GM10248 (cell line): ENCODE results near the gene ATP2B2.

Experiments
- CTCF ChIA-PET: fragments of 300-600 bp; sonication (Branson Sonifier 250); formaldehyde crosslinking; extraction: SDS; loops from one replicate; lab custom pipeline; 2021; ENCODE audit warnings: antibody characterized with exemption; lab: Yijun Ruan, JAX
- POLR2A ChIA-PET: fragments of 350-650 bp; sonication (Branson Sonifier 250); formaldehyde crosslinking; extraction: SDS; loops from one replicate; lab custom pipeline; 2020; ENCODE audit warnings: antibody characterized with exemption; lab: Yijun Ruan, JAX
- DNase-seq: peaks from one replicate; pipeline ENCODE4 v3.0.0; 2012; ENCODE audit errors: extremely low spot score
- TF ChIP-seq, protein P1 (sequence below): IDR thresholded peaks from 2 replicates; pipeline ENCODE4 v1.5.1; 2012; ENCODE audit warnings: mild to moderate bottlenecking, low read depth; ENCODE audit errors: extremely low read depth, missing control alignments, control extremely low read depth

ATP2B2 gene

DNA sequence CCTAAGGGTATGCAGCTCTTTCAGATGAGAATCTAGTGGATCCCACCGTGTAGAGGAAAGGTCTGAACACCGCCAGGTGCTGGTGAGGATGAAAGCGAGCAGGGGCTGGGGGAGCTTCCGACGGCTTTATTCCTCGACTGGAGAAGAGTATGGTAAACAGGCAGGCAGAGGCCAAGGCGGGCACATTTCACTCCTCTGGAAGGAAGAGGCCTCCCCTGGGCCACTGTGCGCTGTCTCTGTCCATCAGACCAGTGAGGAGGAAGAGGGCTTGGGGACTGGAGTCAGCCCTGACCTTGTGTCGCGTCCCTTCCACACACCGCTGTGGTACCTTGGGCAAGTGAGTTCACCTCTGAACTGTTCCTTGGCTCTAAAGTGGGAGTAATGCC, 216.8 kb downstream of the ATP2B2 start:
- TF ChIP-seq, protein P1, sequence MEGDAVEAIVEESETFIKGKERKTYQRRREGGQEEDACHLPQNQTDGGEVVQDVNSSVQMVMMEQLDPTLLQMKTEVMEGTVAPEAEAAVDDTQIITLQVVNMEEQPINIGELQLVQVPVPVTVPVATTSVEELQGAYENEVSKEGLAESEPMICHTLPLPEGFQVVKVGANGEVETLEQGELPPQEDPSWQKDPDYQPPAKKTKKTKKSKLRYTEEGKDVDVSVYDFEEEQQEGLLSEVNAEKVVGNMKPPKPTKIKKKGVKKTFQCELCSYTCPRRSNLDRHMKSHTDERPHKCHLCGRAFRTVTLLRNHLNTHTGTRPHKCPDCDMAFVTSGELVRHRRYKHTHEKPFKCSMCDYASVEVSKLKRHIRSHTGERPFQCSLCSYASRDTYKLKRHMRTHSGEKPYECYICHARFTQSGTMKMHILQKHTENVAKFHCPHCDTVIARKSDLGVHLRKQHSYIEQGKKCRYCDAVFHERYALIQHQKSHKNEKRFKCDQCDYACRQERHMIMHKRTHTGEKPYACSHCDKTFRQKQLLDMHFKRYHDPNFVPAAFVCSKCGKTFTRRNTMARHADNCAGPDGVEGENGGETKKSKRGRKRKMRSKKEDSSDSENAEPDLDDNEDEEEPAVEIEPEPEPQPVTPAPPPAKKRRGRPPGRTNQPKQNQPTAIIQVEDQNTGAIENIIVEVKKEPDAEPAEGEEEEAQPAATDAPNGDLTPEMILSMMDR = no peak
- ChIA-PET POLR2A (no interaction called here), CTCF (interaction anchor here (1.1 to 2.1 kb wide), 2 partner anchors 97 to 356 kb away, joined by 3 to 8 read pairs; no protein-coding TSS in a partner anchor)
- DNase-seq = no peak

DNA sequence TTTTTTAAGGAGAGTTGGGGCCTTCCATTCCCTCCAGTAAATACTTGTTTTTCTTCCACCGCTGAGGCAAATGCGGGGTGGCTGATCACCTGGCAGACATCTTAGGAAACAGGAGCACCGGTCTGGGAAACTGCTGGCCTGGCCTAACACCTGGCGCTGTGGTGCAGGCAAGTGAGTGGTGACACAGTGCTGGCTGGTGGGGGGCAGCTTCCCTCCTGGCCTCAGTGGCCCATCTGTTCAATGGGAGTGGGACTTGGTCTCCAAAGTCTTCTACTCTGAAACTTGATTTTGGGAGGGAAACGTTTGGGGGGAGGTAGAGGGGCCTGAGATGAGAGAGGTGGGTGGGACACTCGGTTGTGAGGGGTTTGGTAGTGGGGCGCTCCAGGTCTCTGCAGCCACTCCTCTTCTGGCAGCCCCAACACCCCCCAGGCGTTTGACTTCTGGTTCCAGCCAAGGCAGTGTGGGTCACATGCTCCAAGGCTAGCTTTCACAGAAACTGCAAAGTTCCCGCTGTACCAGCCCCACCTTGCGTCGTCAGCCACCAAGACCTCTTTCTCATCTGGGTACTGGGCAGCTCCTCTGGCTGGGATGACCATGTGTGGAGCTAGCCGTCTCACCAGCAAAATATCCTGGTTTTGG, 217.3 kb downstream of the ATP2B2 start:
- TF ChIP-seq, protein P1 = no peak
- POLR2A ChIA-PET = interaction anchor here (0.7 kb wide), 1 partner anchor 280 kb away, joined by 4 read pairs; no protein-coding TSS in a partner anchor
- CTCF ChIA-PET = interaction anchor here (1.1 to 2.7 kb wide), 5 partner anchors 12 to 355 kb away, joined by 3 to 16 read pairs (median 5); partner anchors contain the start of gene CRELD1
- no peak for DNase-seq

DNA sequence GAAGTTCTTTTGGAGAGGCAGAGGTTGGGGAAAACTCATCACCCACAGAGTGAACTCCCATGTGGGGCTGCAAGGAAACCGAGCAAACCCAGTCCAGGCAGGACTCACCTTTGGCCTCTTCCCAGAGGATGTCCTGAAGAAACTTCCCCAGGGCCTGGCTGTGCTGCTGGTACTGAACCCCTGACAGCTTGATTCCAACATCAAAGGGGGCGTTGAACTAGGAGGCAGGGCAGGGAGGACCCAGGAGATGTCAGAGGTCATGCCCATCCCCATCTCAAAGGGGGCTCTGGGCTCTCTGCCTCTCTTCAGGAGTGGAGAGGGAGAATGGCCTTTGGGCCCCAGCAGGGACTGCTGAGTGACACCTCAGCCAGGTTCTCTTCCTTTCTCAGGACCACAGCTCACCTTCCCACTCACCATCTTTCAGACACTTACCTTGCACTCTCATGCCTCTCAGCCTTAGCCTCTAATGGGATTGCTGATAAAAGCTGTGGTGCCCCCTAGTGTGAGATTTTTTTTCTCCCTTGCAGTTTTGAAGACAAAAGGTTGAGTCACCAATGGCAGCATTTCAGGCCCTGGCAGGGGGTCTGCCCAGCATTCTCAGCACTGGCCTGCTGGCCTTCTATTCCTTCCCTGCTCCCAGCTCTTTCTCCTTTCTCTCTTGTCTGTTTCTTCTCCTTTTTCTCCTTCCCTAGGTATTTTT, 218.6 kb downstream of the ATP2B2 start:
- TF ChIP-seq, protein P1 = peak; percentile 28
- POLR2A ChIA-PET = no interaction called here
- DNase-seq = peak; percentile 50
- CTCF ChIA-PET = interaction anchor here (0.8 to 3.0 kb wide), 13 partner anchors 10 to 354 kb away, joined by 3 to 16 read pairs (median 4); partner anchors contain the start of genes CRELD1 and SEC13

DNA sequence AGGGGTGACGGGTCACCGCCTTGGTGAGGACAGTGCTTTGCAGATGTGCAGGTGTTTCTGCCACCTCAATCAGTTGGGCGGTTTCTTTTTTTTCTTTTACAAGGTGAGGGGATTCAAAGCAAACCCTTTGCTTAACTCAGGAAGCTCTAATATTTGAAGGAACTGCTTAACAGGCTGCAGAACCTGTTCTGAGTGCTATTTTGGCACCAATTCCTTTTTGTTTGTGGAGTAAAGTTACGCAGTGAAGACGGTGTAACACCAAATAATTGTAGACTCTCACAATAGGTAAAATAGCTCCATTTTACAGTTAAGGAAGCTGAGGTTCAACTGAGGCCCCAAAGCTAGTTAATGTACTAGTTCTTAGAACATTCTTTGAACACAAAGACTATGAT, 219.3 kb downstream of the ATP2B2 start:
- no peak for DNase-seq
- CTCF ChIA-PET = interaction anchor here (0.8 to 3.0 kb wide), 13 partner anchors 10 to 353 kb away, joined by 3 to 16 read pairs (median 4); partner anchors contain the start of genes CRELD1 and SEC13
- TF ChIP-seq, protein P1 = no peak
- POLR2A ChIA-PET = no interaction called here

DNA sequence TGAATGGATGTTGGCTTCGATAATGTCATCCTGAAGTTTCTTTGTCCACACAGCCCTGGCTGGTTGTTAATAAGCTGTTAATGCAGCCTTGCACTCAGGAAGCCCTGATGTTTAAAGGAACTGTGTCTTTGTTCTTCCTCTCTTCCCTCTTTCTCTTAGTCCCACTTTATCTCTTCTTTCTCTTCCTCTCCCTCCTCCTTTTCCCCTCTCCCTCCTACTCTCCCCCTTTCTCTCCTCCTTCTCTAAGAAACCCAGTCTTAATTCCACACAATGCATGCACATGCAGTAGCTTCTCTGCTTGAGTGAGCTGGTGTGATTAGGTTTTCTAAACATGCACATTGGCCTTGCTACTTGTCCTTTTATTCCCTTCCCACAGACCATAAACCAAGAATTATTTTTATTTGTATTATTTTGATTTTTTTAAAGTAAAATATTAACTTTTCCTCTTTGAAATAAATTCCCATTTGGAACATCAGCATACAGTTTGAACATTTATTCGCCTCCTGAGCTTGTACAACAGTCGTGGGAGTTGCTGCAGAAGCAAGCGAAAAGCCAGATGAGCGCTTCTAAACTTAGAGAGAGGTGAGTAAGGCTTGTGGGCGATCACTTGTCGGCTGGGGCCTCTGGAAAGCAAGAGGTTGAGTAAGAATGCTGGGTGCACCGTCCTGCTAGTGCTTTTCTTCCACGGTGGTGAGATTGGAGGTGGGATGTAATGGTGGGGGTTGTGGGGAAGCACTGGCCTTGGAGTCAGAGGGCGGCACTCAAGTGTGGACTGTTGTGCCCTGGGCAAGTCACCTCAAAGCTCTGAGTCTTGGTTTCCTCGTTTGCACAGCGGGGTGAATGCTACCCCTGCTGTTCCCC, 219.9 kb downstream of the ATP2B2 start:
- CTCF ChIA-PET = interaction anchor here (0.9 to 3.0 kb wide), 7 partner anchors 9 to 352 kb away, joined by 3 to 16 read pairs (median 3); partner anchors contain the start of gene CRELD1
- DNase-seq = no peak
- POLR2A ChIA-PET = no interaction called here
- TF ChIP-seq, protein P1 = no peak

DNA sequence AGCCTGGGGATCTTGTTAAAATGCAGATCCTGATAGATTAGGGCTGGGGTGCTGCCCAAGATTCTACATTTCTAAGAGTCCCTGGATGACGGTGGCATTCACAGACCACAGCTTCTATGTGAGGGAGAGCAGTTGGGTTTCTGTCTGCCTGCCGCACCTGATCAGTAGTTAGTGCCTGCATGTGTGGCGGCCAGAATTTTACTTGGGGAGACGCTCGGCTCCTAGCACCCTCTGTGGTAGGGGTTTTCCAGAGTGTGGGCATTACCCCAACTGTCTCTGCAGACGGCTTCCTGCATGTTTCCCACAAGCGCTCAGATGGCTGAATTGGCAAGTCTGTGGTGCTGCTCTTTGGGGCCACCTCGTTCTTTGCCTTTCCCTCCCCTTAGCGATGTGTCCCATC, 220.9 kb downstream of the ATP2B2 start:
- CTCF ChIA-PET = interaction anchor here (3.0 kb wide), 1 partner anchor 351 kb away, joined by 12 read pairs; the partner anchor contains the start of gene CRELD1
- TF ChIP-seq, protein P1 = no peak
- POLR2A ChIA-PET = no interaction called here
- no peak for DNase-seq
